PC-3 (cell line): ENCODE data around the gene LNX1. TPM values are rescaled to one million over a fixed set of nuclear protein-coding genes. Genes with fewer than 3 reads are reported as not detected.

ENCODE experiments used
- ATAC-seq: fragments of 200-7000 bp; cut with Tn5 transposase; 2 replicates; pipeline ENCODE4 v1.9.1; 2020; ENCODE audit warnings: mild to moderate bottlenecking, moderate library complexity
- BruUV-seq: library from RNA; stranded (reverse); fragments of 400-500 nt; replicated peaks from 2 replicates; lab custom pipeline; 2021; lab: Mats Ljungman, UMichigan
- CTCF ChIA-PET: fragments of 300-600 bp; sonication (Branson Sonifier 250); formaldehyde crosslinking; loops from one replicate; lab custom pipeline; 2022; ENCODE audit warnings: antibody characterized with exemption; lab: Charles Lee
- POLR2A ChIA-PET: fragments of 300-600 bp; sonication (Branson Sonifier 250); formaldehyde crosslinking; loops from one replicate; lab custom pipeline; 2022; ENCODE audit warnings: antibody characterized with exemption; ENCODE audit not compliant: unreplicated experiment; lab: Charles Lee
- DNase-seq: peaks from one replicate; pipeline ENCODE4 v3.0.0-alpha.2; 2015
- H2AFZ ChIP-seq: fragments of 300-600 bp; sonication (generic); 2 replicates; pipeline ENCODE4 v1.6.0; 2016; ENCODE audit warnings: antibody characterized with exemption, low read length
- H3F3A ChIP-seq: fragments of 300-600 bp; sonication (generic); one replicate; pipeline ENCODE4 v1.6.0; 2017; ENCODE audit warnings: antibody characterized with exemption, low read length, control low read depth, mild to moderate bottlenecking; ENCODE audit not compliant: unreplicated experiment
- H3K27ac ChIP-seq: fragments of 300-600 bp; sonication (generic); 2 replicates; pipeline ENCODE4 v1.5.1; 2016; ENCODE audit warnings: mild to moderate bottlenecking, low read length
- H3K27me3 ChIP-seq: fragments of 300-600 bp; sonication (generic); 2 replicates; pipeline ENCODE4 v1.6.1; 2016; ENCODE audit warnings: low read length, mixed read lengths
- H3K36me3 ChIP-seq: fragments of 300-600 bp; sonication (generic); 2 replicates; pipeline ENCODE4 v1.6.1; 2016; ENCODE audit warnings: low read depth, mixed run types, low read length, mixed read lengths
- H3K4me1 ChIP-seq: fragments of 300-600 bp; sonication (generic); 2 replicates; pipeline ENCODE4 v1.5.1; 2016; ENCODE audit warnings: low read length; ENCODE audit not compliant: insufficient read depth
- H3K4me2 ChIP-seq: fragments of 300-600 bp; sonication (generic); 2 replicates; pipeline ENCODE4 v1.6.0; 2016; ENCODE audit warnings: low read length
- H3K4me3 ChIP-seq: fragments of 300-600 bp; sonication (generic); 2 replicates; pipeline ENCODE4 v1.5.1; 2016; ENCODE audit warnings: mild to moderate bottlenecking, low read length, mixed read lengths
- H3K79me2 ChIP-seq: fragments of 300-600 bp; sonication (generic); 2 replicates; pipeline ENCODE4 v1.6.1; 2017; ENCODE audit warnings: low read length, mixed read lengths
- H3K9ac ChIP-seq: fragments of 300-600 bp; sonication (generic); 2 replicates; pipeline ENCODE4 v1.6.0; 2016; ENCODE audit warnings: mild to moderate bottlenecking, low read length
- H3K9me2 ChIP-seq: fragments of 300-600 bp; sonication (generic); replicated peaks from 2 replicates; pipeline ENCODE4 v1.6.1; 2016; ENCODE audit warnings: mixed run types, low read length, mixed read lengths
- H3K9me3 ChIP-seq: fragments of 300-600 bp; sonication (generic); 2 replicates; pipeline ENCODE4 v1.6.1; 2016; ENCODE audit warnings: low read length, mixed read lengths
- H4K20me1 ChIP-seq: fragments of 300-600 bp; sonication (generic); 2 replicates; pipeline ENCODE4 v1.6.1; 2016; ENCODE audit warnings: low read length, mixed read lengths
- EZH2 ChIP-seq: fragments of 300-600 bp; sonication (generic); IDR thresholded peaks from one replicate; pipeline ENCODE4 v1.6.1; 2017; ENCODE audit warnings: antibody characterized with exemption, mild to moderate bottlenecking, low read length; ENCODE audit not compliant: unreplicated experiment
- EZH2phosphoT487 ChIP-seq: fragments of 300-600 bp; sonication (generic); IDR thresholded peaks from 2 replicates; pipeline ENCODE4 v1.6.1; 2018; ENCODE audit warnings: mild to moderate bottlenecking, antibody characterized with exemption, low read length, borderline replicate concordance
- intact Hi-C: fragments of 100-400 bp; cut with micrococcal nuclease; formaldehyde crosslinking; loops from 2 replicates; pipeline ENCODE4 v1.9.0; 2023
- total RNA-seq: library from RNA; depleted of rRNA; stranded (reverse); fragments of >200 nt; gene quantifications from 2 replicates; pipeline ENCODE4 v1.2.3, GENCODE V29; 2014
- TF ChIP-seq, protein P1 (sequence below): fragments of 300-600 bp; sonication (generic); conservative IDR thresholded peaks from 2 replicates; pipeline ENCODE4 v1.5.1; 2017; ENCODE audit warnings: antibody characterized with exemption, low read depth, mild to moderate bottlenecking, low read length

Gene LNX1
- total RNA-seq, 1 experiment from 2014 or later = 2.8 TPM

GRCh38 chr4:53592686-53593501 is 1.6 kb upstream of the LNX1 start:
- CTCF ChIA-PET = no interaction called here
- peak overlapping the region; percentile 89; the same call in 1 of the 2 replicates for H3K4me2 ChIP-seq
- intact Hi-C loops = no loop called here

DNA sequence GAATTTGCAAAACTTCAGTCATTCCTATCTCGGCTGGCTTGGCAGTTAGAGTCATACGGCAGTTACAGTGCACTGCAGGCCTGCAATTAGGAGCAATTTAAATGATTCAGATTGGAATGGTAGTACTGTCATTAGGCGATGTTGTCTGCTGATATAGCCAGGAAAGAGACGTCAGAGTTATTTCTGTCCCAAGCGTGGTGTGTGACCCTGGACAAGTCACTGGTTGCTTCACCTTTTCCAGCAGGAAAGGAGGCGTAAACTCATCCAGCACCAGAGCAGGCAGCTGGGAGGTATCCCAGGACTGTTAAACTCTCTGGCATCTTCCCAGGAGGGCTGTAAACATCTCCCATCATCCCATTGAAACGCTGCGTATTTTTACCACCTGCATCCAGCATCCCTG is 836 bp upstream of the LNX1 start:
- H3K27me3 ChIP-seq = no peaks in the 10 kb centered on the region
- POLR2A ChIA-PET = no interaction called here
- BruUV-seq = no TSS peak
- no peaks in the 10 kb centered on the region for H3K79me2 ChIP-seq
- H2AFZ ChIP-seq = peak overlapping the region; percentile 92
- H3K9me2 ChIP-seq = no peaks in the 10 kb centered on the region
- peak overlapping the region; percentile 65 for H3K4me3 ChIP-seq
- no peaks in the 10 kb centered on the region for H4K20me1 ChIP-seq
- no peaks in the 10 kb centered on the region for H3K9me3 ChIP-seq
- H3K27ac ChIP-seq = 0 out of 2 replicates have a peak overlapping the region, but pooled peaks have one; percentile 18
- no peaks in the 10 kb centered on the region for H3F3A ChIP-seq
- H3K9ac ChIP-seq = peak overlapping the region; percentile 51
- CTCF ChIA-PET = no interaction called here
- no peaks in the 10 kb centered on the region for H3K36me3 ChIP-seq
- TF ChIP-seq EZH2 (no peak), EZH2phosphoT487 (no peak)
- TF ChIP-seq, protein P1, sequence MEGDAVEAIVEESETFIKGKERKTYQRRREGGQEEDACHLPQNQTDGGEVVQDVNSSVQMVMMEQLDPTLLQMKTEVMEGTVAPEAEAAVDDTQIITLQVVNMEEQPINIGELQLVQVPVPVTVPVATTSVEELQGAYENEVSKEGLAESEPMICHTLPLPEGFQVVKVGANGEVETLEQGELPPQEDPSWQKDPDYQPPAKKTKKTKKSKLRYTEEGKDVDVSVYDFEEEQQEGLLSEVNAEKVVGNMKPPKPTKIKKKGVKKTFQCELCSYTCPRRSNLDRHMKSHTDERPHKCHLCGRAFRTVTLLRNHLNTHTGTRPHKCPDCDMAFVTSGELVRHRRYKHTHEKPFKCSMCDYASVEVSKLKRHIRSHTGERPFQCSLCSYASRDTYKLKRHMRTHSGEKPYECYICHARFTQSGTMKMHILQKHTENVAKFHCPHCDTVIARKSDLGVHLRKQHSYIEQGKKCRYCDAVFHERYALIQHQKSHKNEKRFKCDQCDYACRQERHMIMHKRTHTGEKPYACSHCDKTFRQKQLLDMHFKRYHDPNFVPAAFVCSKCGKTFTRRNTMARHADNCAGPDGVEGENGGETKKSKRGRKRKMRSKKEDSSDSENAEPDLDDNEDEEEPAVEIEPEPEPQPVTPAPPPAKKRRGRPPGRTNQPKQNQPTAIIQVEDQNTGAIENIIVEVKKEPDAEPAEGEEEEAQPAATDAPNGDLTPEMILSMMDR = no peak
- intact Hi-C loops = no loop called here
- H3K4me1 ChIP-seq = peaks cover 17% of the 10 kb centered on the region
- DNase-seq = no peak
- H3K4me2 ChIP-seq = peak overlapping the region; percentile 89
- ATAC-seq = no peak

More at GRCh38 chr4:53592686-53593501, 1.6 kb upstream of the LNX1 start:
- Histone ChIP-seq H3K4me3 (no peak overlapping the region), H3F3A (no peaks in the 10 kb centered on the region), H3K4me1 (peaks cover 17% of the 10 kb centered on the region), H3K9me2 (no peaks in the 10 kb centered on the region), H3K9me3 (no peaks in the 10 kb centered on the region), H4K20me1 (no peaks in the 10 kb centered on the region), H3K9ac (no peak overlapping the region), H3K79me2 (no peaks in the 10 kb centered on the region), H3K36me3 (no peaks in the 10 kb centered on the region), H3K27ac (no peak overlapping the region), H2AFZ (peak overlapping the region; percentile 92; the same call in 1 of the 2 replicates), H3K27me3 (no peaks in the 10 kb centered on the region)
- POLR2A ChIA-PET = no interaction called here
- no TSS peak for BruUV-seq
- TF ChIP-seq, protein P1 = no peak
- TF ChIP-seq EZH2 (no peak), EZH2phosphoT487 (no peak)
- ATAC-seq (no peak), DNase-seq (no peak)

DNA sequence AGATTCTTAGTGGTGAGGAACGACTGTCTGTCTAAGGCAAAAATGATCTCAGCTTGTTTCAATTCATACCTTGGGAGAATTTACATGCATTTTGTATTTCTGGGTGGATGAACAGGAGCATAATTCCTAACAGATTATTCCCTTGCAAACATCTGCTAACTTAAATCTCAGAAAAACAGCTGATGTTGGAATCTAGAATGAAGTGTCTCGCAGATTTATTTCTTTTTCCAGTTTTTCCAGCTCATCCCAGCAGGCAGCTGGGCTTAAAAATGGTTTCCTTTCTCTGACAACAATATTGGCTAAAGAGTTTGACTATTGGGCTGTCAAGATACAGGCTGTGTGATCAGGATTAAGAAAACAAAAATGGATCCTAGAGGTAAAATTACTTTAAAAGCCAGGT is 1.1 kb downstream of the LNX1 start:
- H3K27ac ChIP-seq = no peak overlapping the region
- no peak for DNase-seq
- no peaks in the 10 kb centered on the region for H3K36me3 ChIP-seq
- intact Hi-C loops = no loop called here
- ATAC-seq = no peak
- H3F3A ChIP-seq = no peaks in the 10 kb centered on the region
- H3K27me3 ChIP-seq = no peaks in the 10 kb centered on the region
- H3K9me2 ChIP-seq = no peaks in the 10 kb centered on the region
- no TSS peak for BruUV-seq
- no peak overlapping the region for H3K9ac ChIP-seq
- CTCF ChIA-PET = no interaction called here
- H3K4me2 ChIP-seq = peak overlapping the region; percentile 89
- TF ChIP-seq, protein P1 = no peak
- TF ChIP-seq EZH2 (no peak), EZH2phosphoT487 (no peak)
- peak overlapping the region; percentile 65; the same call in 1 of the 2 replicates for H3K4me3 ChIP-seq
- H3K9me3 ChIP-seq = no peaks in the 10 kb centered on the region
- H4K20me1 ChIP-seq = no peaks in the 10 kb centered on the region
- H2AFZ ChIP-seq = peak overlapping the region; percentile 92; the same call in 1 of the 2 replicates
- POLR2A ChIA-PET = no interaction called here
- no peaks in the 10 kb centered on the region for H3K79me2 ChIP-seq
- H3K4me1 ChIP-seq = peaks cover 27% of the 10 kb centered on the region
